GM19455 (cell line): ENCODE data around the gene CD6.
"Not testable (repeated sequence)": the region's sequence is repeated elsewhere in the genome, so short reads cannot be mapped to it uniquely, and the experiment has no call there.

Experiments used
- ATAC-seq: cut with Tn5 transposase; IDR thresholded peaks from one replicate; pipeline ENCODE4 v1.9.1; 2021; ENCODE audit not compliant: unreplicated experiment

CD6 gene

GRCh38 chr11:60951904-60952741, 19.4 kb upstream of the CD6 start, which contains the start of gene SLC15A3:
Gene SLC15A3, minus strand, starts transcription at chr11:60952176. Its CDS starts 625 bp downstream, at chr11:60951551.
- ATAC-seq = peak; percentile 75

GRCh38 chr11:60952742-60953170, 18.7 kb upstream of the CD6 start:
- ATAC-seq = no peak

DNA sequence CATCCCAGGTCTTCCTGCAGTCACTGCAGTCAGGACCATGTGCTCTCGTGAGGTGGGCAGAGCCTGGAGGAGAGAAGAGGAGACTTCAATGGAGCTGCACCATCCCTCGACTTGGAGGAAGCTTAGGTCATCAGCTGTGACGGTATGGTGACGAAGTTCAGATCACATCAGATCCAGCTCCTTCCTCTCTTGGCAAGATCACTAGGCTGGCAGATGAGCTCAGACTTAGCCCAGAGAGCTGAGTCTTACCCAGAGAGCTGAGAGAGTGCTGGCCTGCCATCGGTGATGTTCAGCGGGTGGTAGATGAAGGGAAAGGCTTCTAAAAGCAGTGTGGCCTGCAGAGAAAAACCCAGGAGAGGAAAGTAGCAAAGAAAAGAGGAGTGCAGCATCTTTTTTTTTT, 17.7 kb upstream of the CD6 start:
- no peak for ATAC-seq

- ATAC-seq = no peak
Measured at GRCh38 chr11:60954421-60954820, 17.1 kb upstream of the CD6 start.

- no peak for ATAC-seq
Measured at GRCh38 chr11:60955571-60955970, 15.9 kb upstream of the CD6 start.

GRCh38 chr11:60957188-60957587, 14.3 kb upstream of the CD6 start:
- no peak for ATAC-seq

GRCh38 chr11:60959431-60959830, 12.0 kb upstream of the CD6 start:
- ATAC-seq = no peak

GRCh38 chr11:60960405-60960804, 11.1 kb upstream of the CD6 start:
- ATAC-seq = no peak

DNA sequence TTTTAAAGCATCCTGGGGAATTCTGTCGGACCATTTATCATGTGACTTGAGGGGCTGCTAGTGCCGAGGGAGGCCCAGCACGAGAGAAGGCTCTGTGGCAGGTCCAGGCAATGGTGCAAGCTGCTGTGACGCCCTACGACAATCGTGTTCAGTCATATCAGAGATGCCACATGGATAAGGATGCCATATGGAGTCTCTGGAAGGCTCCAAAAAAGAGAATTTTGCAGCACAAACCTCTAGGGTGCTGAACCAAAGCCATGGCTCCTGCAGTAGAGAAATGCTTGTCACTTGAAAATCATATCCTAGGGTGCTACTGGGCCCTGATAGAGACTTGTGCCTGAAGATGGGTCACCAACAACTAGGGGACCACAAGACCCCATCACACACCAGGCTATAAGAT, 6.7 kb upstream of the CD6 start:
- ATAC-seq = no peak

GRCh38 chr11:60966890-60967289, 4.6 kb upstream of the CD6 start:
- no peak for ATAC-seq

- ATAC-seq = no peak
Measured at GRCh38 chr11:60968223-60968622, 3.3 kb upstream of the CD6 start.

- ATAC-seq = no peak
Measured at GRCh38 chr11:60970369-60970774, 1.1 kb upstream of the CD6 start.

DNA sequence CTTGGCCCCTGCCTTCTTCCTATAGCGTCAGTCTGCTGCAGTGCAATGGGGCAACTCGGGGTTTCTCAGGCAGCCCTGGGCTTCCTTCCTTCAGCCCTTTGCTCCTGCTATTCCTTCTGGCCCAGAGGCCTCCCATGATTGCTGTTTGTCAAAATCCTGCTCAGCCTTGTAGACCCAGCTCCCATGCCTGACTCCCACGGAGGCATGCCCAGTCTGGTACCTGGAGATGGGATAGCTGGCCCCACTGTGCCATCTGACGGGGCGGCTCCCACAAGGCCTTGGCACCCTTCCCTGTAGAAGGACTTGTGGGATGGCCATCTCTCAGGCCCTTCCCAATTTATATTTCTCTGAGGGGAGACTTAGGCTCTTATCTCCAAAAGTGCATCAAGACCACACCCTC, 590 bp upstream of the CD6 start:
- ATAC-seq = no peak

DNA sequence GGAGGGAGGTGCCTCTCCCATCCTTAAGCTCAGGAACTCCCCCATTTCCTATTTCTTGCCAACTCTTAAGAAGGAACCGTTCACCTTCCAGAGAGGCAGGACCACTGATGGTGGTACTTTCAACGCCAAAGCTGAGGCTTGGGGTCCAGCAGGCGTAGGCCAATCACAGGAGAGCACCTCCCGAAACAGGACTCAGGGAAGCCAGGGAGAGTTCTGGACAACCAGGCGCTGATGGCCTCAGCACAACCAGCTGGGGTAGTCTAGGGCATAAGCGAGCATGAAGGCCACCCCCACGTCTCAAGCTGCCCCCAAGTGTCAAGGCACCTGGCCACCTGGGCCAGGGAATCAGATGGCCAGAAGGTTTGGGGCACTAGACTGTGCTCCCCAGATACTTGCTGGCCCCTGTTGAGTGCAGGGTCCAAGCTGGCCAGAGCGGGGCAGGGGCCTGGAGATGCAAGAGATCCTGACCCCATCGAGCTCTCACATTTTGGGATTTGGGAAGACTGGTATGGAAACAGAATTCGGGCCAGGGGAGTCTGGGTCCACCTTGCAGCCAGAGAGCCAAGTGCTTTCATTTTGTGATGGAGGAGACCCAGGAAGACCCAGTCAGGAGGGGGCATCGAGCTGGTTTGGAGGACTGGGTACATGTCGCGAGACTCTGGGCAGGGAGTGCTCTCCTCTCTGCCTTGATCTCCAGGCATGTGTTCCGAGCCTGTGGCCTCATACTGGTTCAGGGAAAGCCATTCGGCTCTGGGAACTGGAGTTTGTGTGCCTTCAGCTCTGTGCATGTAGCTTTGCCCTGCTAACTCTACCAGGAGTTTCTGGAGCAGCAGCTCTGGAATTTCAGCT, 926 bp downstream of the CD6 start:
- no peak for ATAC-seq

GRCh38 chr11:60973699-60974098, 2.2 kb downstream of the CD6 start:
- no peak for ATAC-seq

DNA sequence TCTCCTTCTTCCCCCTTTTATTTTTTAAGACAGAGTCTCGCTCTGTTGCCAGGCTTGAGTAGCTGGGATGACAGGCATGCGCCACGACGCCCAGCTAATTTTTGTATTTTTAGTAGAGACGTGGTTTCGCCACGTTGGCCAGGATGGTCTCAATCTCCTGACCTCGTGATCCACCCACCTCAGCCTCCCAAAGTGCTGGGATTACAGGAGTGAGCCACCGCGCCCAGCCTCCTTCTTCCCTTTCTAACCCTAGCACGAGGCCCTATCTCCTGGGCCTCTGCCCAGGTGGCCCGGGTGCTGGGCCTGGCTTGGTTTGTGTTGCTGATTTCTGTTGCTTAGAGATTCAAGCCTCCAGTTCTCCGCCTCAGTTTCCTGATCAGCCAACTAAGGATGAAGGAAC, 2.8 kb downstream of the CD6 start:
- not testable (repeated sequence) for ATAC-seq

GRCh38 chr11:60974726-60975125, 3.2 kb downstream of the CD6 start:
- ATAC-seq = no peak

GRCh38 chr11:60977224-60977623, 5.7 kb downstream of the CD6 start:
- ATAC-seq = no peak

- ATAC-seq = no peak
Measured at GRCh38 chr11:60977836-60978235, 6.4 kb downstream of the CD6 start.

DNA sequence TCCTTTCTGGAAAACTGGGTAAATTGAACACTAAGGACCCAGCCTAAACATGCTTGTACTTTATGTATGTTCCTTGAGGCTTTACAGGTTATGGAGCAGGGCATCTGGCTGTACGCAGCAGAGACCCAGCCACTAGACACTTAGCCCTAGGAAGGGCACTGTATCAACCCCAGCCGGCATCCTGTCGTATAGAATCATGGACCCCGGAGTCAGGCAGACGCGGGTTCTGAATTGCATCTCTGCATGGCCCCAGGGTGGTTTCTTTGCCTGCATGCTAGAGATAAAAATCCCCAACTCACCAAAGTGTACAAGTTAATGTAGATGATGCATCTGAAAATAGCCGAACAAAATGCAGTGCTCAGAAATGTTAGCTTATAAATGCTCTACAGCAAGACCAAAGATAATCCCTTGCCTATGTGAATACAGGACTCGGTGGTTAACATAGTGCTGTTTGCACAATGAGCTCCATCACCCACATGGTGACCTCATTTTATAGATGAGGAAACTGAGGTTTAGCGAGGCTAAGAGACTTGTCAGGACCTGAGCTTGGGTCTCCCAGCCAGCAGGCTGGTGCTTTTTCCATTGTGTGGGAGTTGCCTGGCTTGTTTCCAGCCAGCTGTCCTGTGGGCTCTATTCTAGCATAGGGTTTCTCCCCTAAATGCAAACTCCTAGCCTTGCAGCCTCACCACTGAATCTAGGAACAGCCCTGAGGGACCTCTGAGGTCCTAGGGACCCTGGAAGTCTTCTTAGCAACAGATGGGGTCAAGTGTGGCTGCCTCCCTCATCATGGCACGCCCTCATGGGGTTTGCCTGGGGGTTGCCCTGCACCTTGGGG, 7.3 kb downstream of the CD6 start:
- no peak for ATAC-seq

- no peak for ATAC-seq
Measured at GRCh38 chr11:60981515-60981914, 10.0 kb downstream of the CD6 start.
